Upper lobe of left lung (tissue), 6 donors: ENCODE data around the gene SNRPN. TPM values are rescaled to one million over a fixed set of nuclear protein-coding genes. Genes with fewer than 3 reads are reported as not detected.
"Not testable (repeated sequence)": the region's sequence is repeated elsewhere in the genome, so short reads cannot be mapped to it uniquely, and the experiment has no call there.

ENCODE experiments used
- ATAC-seq, 2 donors: fragments of 200-7000 bp; cut with Tn5 transposase; one replicate each; pipeline ENCODE4 v1.9.1; 2022; ENCODE audit warnings: mild to moderate bottlenecking in 2 of 2, moderate library complexity in 2 of 2; ENCODE audit not compliant: low FRiP score in 2 of 2
- DNase-seq, 2 donors: peaks; one replicate each; pipeline ENCODE4 v3.0.0-alpha.2; 2019 to 2020
- H3K27ac ChIP-seq, 4 donors: fragments of 200-600 bp; sonication (generic); one replicate each; pipeline ENCODE4 v1.5.1; 2016 to 2019
- H3K27me3 ChIP-seq, 4 donors: fragments of 200-600 bp; sonication (generic); one replicate each; pipeline ENCODE4 v1.5.1; 2017 to 2019
- H3K36me3 ChIP-seq, 4 donors: fragments of 200-600 bp; sonication (generic); one replicate each; pipeline ENCODE4 v1.5.1; 2016 to 2019
- H3K4me1 ChIP-seq, 4 donors: fragments of 200-600 bp; sonication (generic); one replicate each; pipeline ENCODE4 v1.5.1; 2018 to 2019
- H3K4me3 ChIP-seq, 4 donors: fragments of 200-600 bp; sonication (generic); one replicate each; pipeline ENCODE4 v1.5.1; 2017 to 2019; ENCODE audit warnings: mild to moderate bottlenecking in 2 of 4, moderate library complexity in 1 of 4
- H3K9me3 ChIP-seq, 4 donors: fragments of 200-600 bp; sonication (generic); one replicate each; pipeline ENCODE4 v1.5.1; 2018 to 2019
- EP300 ChIP-seq, 4 donors: sonication (generic); formaldehyde crosslinking; IDR thresholded peaks; one replicate each; pipeline ENCODE4 v1.5.1; 2017; ENCODE audit warnings: antibody characterized with exemption in 4 of 4, control low read depth in 2 of 4
- POLR2A ChIP-seq, 4 donors: fragments of 450-650 bp; IDR thresholded peaks; one replicate each; pipeline ENCODE4 v1.5.1; 2016 to 2017; ENCODE audit warnings: antibody characterized with exemption in 4 of 4, mild to moderate bottlenecking in 2 of 4
- POLR2AphosphoS5 ChIP-seq, 2 donors: sonication (generic); formaldehyde crosslinking; IDR thresholded peaks; one replicate each; pipeline ENCODE4 v1.5.1; 2017; ENCODE audit warnings: antibody characterized with exemption in 2 of 2
- WGBS, 2 donors: methylation state at CpG; one replicate each; pipeline ENCODE4 v1.1.5; 2017 to 2018; 5-methylcytosine and 5-hydroxymethylcytosine counted together
- total RNA-seq, 6 donors: library from RNA; depleted of rRNA in 4 of 6; stranded (reverse); fragments of >200 nt in 4 of 6; gene quantifications; one replicate each; pipeline versions ENCODE4 v1.1.0 to v1.2.1, GENCODE V29; 2016 to 2021
- TF ChIP-seq, protein P1 (sequence below), 6 experiments: fragments of 450-650 bp in 4 of 6; fragments of 200-600 bp in 2 of 6; sonication (generic) in 2 of 6; IDR thresholded peaks; one replicate each; pipeline ENCODE4 v1.5.1; 2016 to 2019; ENCODE audit warnings: antibody characterized with exemption in 6 of 6
- donor health status: DM: no; HTN: no; CAD: no; lungs with moderate emphysema.
- donor health status: DM: no; HTN: yes; CAD: no; lungs with severe emphysema.

The SNRPN gene
- total RNA-seq, 6 donors from 2014 or later, result 72.4 to 133 (median 92.4) TPM

DNA sequence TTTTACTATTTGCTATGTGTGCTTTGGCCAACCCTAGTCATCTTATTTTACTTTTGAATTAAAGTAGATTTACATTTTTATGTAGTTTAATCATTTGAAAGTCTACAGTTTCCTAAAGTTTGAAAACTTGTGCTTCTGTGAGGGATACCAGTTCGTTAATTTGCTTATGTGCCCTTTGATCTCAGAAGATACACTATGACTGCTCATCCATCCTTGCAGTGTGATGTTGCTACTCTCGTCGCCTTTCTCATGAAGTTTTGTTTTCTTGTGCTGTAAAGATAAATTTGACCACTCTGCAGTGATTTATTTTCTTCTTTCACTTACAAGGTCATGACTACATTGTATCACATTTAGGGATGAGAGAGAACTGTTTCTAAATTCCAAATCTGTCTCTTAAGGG is 16.3 kb downstream of the SNRPN start:
- no peak for ATAC-seq
- peaks cover 0 to 60% (median 35%) of the 10 kb centered on the region in 4 donors for H3K9me3 ChIP-seq
- TF ChIP-seq, protein P1, sequence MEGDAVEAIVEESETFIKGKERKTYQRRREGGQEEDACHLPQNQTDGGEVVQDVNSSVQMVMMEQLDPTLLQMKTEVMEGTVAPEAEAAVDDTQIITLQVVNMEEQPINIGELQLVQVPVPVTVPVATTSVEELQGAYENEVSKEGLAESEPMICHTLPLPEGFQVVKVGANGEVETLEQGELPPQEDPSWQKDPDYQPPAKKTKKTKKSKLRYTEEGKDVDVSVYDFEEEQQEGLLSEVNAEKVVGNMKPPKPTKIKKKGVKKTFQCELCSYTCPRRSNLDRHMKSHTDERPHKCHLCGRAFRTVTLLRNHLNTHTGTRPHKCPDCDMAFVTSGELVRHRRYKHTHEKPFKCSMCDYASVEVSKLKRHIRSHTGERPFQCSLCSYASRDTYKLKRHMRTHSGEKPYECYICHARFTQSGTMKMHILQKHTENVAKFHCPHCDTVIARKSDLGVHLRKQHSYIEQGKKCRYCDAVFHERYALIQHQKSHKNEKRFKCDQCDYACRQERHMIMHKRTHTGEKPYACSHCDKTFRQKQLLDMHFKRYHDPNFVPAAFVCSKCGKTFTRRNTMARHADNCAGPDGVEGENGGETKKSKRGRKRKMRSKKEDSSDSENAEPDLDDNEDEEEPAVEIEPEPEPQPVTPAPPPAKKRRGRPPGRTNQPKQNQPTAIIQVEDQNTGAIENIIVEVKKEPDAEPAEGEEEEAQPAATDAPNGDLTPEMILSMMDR (IDR thresholded peaks at IDR 0.05), result no peak
- WGBS, 2 donors, result 78 to 85% methylated on average over 3 of the region's 3 CpGs
- H3K27ac ChIP-seq, result no peak overlapping the region
- H3K36me3 ChIP-seq, result peaks cover 4 to 93% (median 56%) of the 10 kb centered on the region in 4 donors
- H3K4me3 ChIP-seq, result no peak overlapping the region
- no peaks in the 10 kb centered on the region for H3K4me1 ChIP-seq
- no peaks in the 10 kb centered on the region for H3K27me3 ChIP-seq
- no peak for DNase-seq

GRCh38 chr15:24971772-24972171 is 17.0 kb downstream of the SNRPN start:
- DNase-seq (no peak), ATAC-seq (no peak)
- Histone ChIP-seq H3K27me3 (no peaks in the 10 kb centered on the region), H3K27ac (no peak overlapping the region), H3K4me3 (no peak overlapping the region), H3K9me3 (peaks cover 0 to 62% (median 32%) of the 10 kb centered on the region in 4 donors), H3K4me1 (no peaks in the 10 kb centered on the region), H3K36me3 (peaks cover 7 to 94% (median 55%) of the 10 kb centered on the region in 4 donors)
- WGBS, 2 donors, result 86 to 93% methylated on average over 8 of the region's 8 CpGs
- TF ChIP-seq, protein P1 (IDR thresholded peaks at IDR 0.05), result no peak
- TF ChIP-seq EP300 (IDR thresholded peaks at IDR 0.05) (no peak), POLR2A (IDR thresholded peaks at IDR 0.05) (no peak), POLR2AphosphoS5 (IDR thresholded peaks at IDR 0.05) (no peak)

DNA sequence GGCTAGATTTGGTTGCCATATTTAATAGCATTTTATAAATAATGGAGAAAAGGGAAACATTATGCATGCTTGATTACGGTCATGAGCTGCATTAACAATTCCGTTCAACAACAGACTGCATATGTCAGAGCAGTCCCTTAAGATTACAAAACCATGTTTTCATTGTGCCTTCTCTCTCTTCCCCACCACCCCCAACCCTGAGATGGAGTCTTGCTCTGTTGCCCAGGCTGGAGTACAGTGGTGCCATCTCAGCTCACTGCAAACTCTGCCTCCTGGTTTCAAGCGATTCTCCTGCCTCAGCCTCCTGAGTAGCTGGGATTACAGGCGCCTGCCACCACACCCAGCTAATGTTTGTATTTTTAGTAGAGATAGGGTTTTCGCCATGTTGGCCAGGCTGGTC is 17.9 kb downstream of the SNRPN start:
- not testable (repeated sequence) for H3K27me3 ChIP-seq, DNase-seq, H3K4me3 ChIP-seq, H3K4me1 ChIP-seq, ATAC-seq, H3K27ac ChIP-seq
- H3K9me3 ChIP-seq, result peaks cover 0 to 58% (median 28%) of the 10 kb centered on the region in 4 donors
- WGBS, 2 donors, result 85 to 98% methylated on average over 5 of the region's 5 CpGs
- H3K36me3 ChIP-seq, result peaks cover 9 to 94% (median 56%) of the 10 kb centered on the region in 4 donors

DNA sequence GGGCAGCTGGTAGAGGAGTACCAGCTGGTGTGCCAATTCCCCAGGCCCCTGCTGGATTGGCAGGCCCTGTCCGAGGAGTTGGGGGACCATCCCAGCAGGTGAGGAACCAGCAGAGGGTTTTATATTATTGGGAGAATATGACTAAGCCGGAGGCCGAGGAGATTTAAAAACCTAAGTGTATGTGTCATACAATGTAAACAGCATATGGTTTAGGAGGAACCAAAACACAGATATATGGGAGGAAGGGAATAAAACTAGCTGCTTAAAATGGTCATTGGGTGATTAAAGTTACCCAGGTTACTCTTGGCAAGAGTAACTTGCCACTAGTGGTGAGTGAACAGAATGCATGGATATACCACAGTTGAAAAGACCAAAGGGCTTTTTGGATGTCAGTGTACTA is 22.1 kb downstream of the SNRPN start:
- DNase-seq (no peak), ATAC-seq (no peak)
- Histone ChIP-seq H3K27ac (no peak overlapping the region), H3K4me1 (no peaks in the 10 kb centered on the region), H3K9me3 (peaks cover 4 to 54% (median 32%) of the 10 kb centered on the region in 4 donors), H3K27me3 (no peaks in the 10 kb centered on the region), H3K36me3 (peaks cover 17 to 96% (median 67%) of the 10 kb centered on the region in 4 donors), H3K4me3 (no peak overlapping the region)
- WGBS, 2 donors, result 84 to 86% methylated on average over 3 of the region's 3 CpGs
- TF ChIP-seq POLR2A (IDR thresholded peaks at IDR 0.05) (no peak), EP300 (IDR thresholded peaks at IDR 0.05) (no peak), POLR2AphosphoS5 (IDR thresholded peaks at IDR 0.05) (no peak)
- TF ChIP-seq, protein P1 (IDR thresholded peaks at IDR 0.05), result no peak

DNA sequence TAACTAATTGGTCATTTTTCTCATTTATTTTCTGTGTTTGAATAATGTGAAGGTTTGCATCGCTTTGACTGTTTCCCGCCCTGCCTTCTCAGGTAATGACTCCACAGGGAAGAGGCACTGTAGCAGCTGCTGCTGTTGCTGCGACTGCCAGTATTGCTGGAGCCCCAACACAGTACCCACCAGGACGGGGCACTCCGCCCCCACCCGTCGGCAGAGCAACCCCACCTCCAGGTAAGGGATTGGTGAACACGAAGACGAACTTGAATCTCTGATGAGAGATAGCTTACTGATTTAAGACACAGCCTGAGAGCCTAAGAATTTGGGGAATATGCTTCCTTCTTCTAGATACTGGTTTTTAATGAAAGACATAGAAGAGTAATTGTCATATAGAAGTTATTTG is 22.9 kb downstream of the SNRPN start:
- Histone ChIP-seq H3K27ac (no peak overlapping the region), H3K36me3 (peaks cover 19 to 100% (median 74%) of the 10 kb centered on the region in 4 donors), H3K9me3 (peaks cover 4 to 55% (median 34%) of the 10 kb centered on the region in 4 donors), H3K4me3 (no peak overlapping the region), H3K4me1 (no peaks in the 10 kb centered on the region), H3K27me3 (no peaks in the 10 kb centered on the region)
- WGBS, 2 donors, result 88 to 95% methylated on average over 9 of the region's 9 CpGs
- ATAC-seq (no peak), DNase-seq (peak in 1 of 2 donors; percentile 60)
- TF ChIP-seq, protein P1 (IDR thresholded peaks at IDR 0.05), result no peak
- TF ChIP-seq POLR2A (IDR thresholded peaks at IDR 0.05) (no peak), EP300 (IDR thresholded peaks at IDR 0.05) (no peak), POLR2AphosphoS5 (IDR thresholded peaks at IDR 0.05) (no peak)
